ENCODE data around the gene GNB4. TPM values are rescaled to one million over a fixed set of nuclear protein-coding genes. Genes with fewer than 3 reads are reported as not detected.

The GNB4 gene
- total and polyA plus RNA-seq, 2 of the 8 experiments (the other 6 are each of a cell fraction or from before 2014, with no cell fraction given): 13.4 to 29.2 TPM

DNA sequence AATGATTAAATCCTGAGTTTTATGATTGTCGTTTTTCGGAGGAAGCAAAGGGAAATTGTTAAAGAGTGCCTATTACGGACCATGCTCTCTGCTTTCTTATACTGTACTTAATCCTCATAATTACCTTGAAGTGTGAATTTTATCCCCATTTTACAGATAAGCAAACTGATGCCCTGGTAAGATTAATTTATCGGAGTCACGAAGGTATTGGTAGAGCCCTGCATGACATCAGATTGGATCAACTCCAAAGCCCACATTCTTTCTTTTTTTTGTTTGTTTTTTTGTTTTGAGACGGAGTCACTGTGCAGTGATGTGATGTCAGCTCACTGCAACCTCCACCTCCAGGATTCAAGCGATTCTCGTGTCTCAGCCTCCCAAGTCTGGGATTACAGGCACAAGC lies 1.6 kb upstream of the GNB4 start:
- Histone ChIP-seq H4K20me1 (replicated peaks in 1 of 2; ENCODE audit: control insufficient read depth in 1 of 2, insufficient read depth in 2 of 2, low read length in 2 of 2) (peaks cover 0 to 2% of the 10 kb centered on the region in 2 experiments), H3K23ac (ENCODE audit: insufficient read length) (no peak overlapping the region), H4K91ac (replicated peaks; ENCODE audit: insufficient read length, low read length) (no peak overlapping the region), H2AK5ac (ENCODE audit: low read depth, low read length) (no peak overlapping the region), H4K5ac (ENCODE audit: insufficient read length, low read depth, low read length) (no peak overlapping the region), H3K23me2 (ENCODE audit: low read depth, low read length) (peaks cover 3% of the 10 kb centered on the region; the same call in 1 of the 2 replicates), H2BK12ac (ENCODE audit: low read depth, low read length) (no peak overlapping the region), H3K36me3 (ENCODE audit: control insufficient read depth in 2 of 4, insufficient read depth in 4 of 4, low read length in 3 of 4) (no peaks in the 10 kb centered on the region), H3K56ac (replicated peaks; ENCODE audit: insufficient read length, low read depth, low read length) (no peak overlapping the region), H3K4me3 (ENCODE audit: extremely low read depth in 1 of 4, insufficient read depth in 2 of 4, low read depth in 3 of 4, low read length in 4 of 4) (no peak overlapping the region), H3K14ac (ENCODE audit: insufficient read length) (no peak overlapping the region), H3K27ac (ENCODE audit: low read depth, low read length) (no peak overlapping the region), H4K8ac (ENCODE audit: extremely low read depth, insufficient read depth, low read length) (no peak overlapping the region), H3K18ac (ENCODE audit: extremely low read depth, low read length) (no peak overlapping the region), H3K9ac (replicated peaks in 1 of 4; ENCODE audit: extremely low read depth in 1 of 4, low read depth in 3 of 4, low read length in 3 of 4) (no peak overlapping the region), H3K4ac (replicated peaks; ENCODE audit: insufficient read length, low read depth, low read length) (no peak overlapping the region), H3K4me1 (replicated peaks in 1 of 4; ENCODE audit: control insufficient read depth in 3 of 4, insufficient read depth in 4 of 4, low read length in 3 of 4) (peaks cover 2 to 8% (median 4%) of the 10 kb centered on the region in 4 experiments; a peak in 4 of 7 replicates), H3K79me2 (ENCODE audit: control insufficient read depth in 1 of 2, insufficient read depth in 2 of 2, low read length in 2 of 2) (0 out of 4 replicates have a peak, but pooled peaks cover 0 to 5% of the 10 kb centered on the region in 2 experiments), H2AFZ (ENCODE audit: low read length) (no peak overlapping the region), H3K79me1 (ENCODE audit: low read depth, low read length) (no peaks in the 10 kb centered on the region), H2BK5ac (ENCODE audit: low read depth, low read length) (no peak overlapping the region), H3K27me3 (replicated peaks in 1 of 4; ENCODE audit: control insufficient read depth in 3 of 4, extremely low read depth in 1 of 4, insufficient read depth in 3 of 4, low read length in 3 of 4) (peaks cover 0 to 10% (median 0%) of the 10 kb centered on the region in 4 experiments; a peak in 2 of 7 replicates), H2BK120ac (replicated peaks; ENCODE audit: low read depth, low read length) (no peak overlapping the region), H3K4me2 (ENCODE audit: insufficient read depth in 1 of 2, low read depth in 2 of 2, low read length in 2 of 2) (no peak overlapping the region), H2BK15ac (ENCODE audit: low read length) (no peak overlapping the region), H3K9me3 (ENCODE audit: insufficient read depth in 2 of 2, low read depth in 1 of 2, low read length in 1 of 2) (no peaks in the 10 kb centered on the region), H2BK20ac (ENCODE audit: low read length) (no peak overlapping the region)
- FAIRE-seq (no peak), DNase-seq (ENCODE audit: low read depth in 1 of 2, low spot score in 2 of 2) (no peak)
- CTCF ChIA-PET (ENCODE audit: partially characterized antibody): no interaction called here
- POLR2A ChIA-PET (ENCODE audit: partially characterized antibody): interaction anchor here (1.3 kb wide), 1 partner anchor 9 kb away, joined by 4 read pairs; no protein-coding TSS in a partner anchor
- WGBS, 2 experiments (ENCODE audit: extremely low coverage in 1 of 2, insufficient coverage in 1 of 2, insufficient read length in 1 of 2, insufficient replicate concordance in 2 of 2, low coverage in 1 of 2, low lambda C conversion rate in 2 of 2, missing lambda C conversion rate in 1 of 2): 89% methylated on average over 8 of the region's 8 CpGs; no CpG with 5 or more reads in 1 of the 2 experiments
- TF ChIP-seq KDM1A (IDR thresholded peaks at IDR 0.05; ENCODE audit: borderline replicate concordance, low read length) (peak; percentile 31; the same call in 1 of the 2 replicates), BACH1 (IDR thresholded peaks at IDR 0.05; ENCODE audit: low read length) (no peak), BCL11A (IDR thresholded peaks at IDR 0.05; ENCODE audit: low read depth in 2 of 2, low read length in 2 of 2) (no peak), EZH2 (IDR thresholded peaks at IDR 0.05; ENCODE audit: low read depth, low read length, severe bottlenecking) (no peak)

Measured in H1 (cell line).